Upper lobe of left lung (tissue), 4 donors: Measurements from ENCODE around the gene BABAM2.

Source experiments
- EP300 ChIP-seq, 4 donors: sonication (generic); formaldehyde crosslinking; IDR thresholded peaks; one replicate each; pipeline ENCODE4 v1.5.1; 2017; ENCODE audit warnings: antibody characterized with exemption in 4 of 4, control low read depth in 2 of 4
- POLR2A ChIP-seq, 4 donors: fragments of 450-650 bp; IDR thresholded peaks; one replicate each; pipeline ENCODE4 v1.5.1; 2016 to 2017; ENCODE audit warnings: antibody characterized with exemption in 4 of 4, mild to moderate bottlenecking in 2 of 4
- TF ChIP-seq, protein P1 (sequence below), 6 experiments: fragments of 450-650 bp in 4 of 6; fragments of 200-600 bp in 2 of 6; sonication (generic) in 2 of 6; IDR thresholded peaks; one replicate each; pipeline ENCODE4 v1.5.1; 2016 to 2019; ENCODE audit warnings: antibody characterized with exemption in 6 of 6

DNA sequence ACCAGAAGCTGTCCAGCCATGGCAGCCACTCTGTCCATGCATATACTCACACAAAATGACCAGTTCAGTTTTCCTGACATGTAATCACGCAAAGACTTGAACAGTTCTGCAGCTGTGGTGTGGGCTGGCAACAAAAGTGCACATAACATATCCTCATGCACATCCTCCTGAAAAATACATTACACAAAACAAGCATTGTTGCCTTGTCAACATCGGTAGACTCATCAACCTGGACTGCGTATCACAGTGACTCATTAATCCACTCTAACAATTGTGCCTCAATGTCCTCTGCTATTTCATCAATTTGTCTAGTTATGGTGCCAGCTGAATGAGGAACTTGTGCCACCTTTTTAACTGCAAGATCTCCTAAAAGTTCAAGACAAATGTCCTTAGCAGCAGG is 19.8 kb upstream of the BABAM2 start:
- TF ChIP-seq EP300 (IDR thresholded peaks at IDR 0.05) (no peak), POLR2A (IDR thresholded peaks at IDR 0.05) (no peak)
- TF ChIP-seq, protein P1, sequence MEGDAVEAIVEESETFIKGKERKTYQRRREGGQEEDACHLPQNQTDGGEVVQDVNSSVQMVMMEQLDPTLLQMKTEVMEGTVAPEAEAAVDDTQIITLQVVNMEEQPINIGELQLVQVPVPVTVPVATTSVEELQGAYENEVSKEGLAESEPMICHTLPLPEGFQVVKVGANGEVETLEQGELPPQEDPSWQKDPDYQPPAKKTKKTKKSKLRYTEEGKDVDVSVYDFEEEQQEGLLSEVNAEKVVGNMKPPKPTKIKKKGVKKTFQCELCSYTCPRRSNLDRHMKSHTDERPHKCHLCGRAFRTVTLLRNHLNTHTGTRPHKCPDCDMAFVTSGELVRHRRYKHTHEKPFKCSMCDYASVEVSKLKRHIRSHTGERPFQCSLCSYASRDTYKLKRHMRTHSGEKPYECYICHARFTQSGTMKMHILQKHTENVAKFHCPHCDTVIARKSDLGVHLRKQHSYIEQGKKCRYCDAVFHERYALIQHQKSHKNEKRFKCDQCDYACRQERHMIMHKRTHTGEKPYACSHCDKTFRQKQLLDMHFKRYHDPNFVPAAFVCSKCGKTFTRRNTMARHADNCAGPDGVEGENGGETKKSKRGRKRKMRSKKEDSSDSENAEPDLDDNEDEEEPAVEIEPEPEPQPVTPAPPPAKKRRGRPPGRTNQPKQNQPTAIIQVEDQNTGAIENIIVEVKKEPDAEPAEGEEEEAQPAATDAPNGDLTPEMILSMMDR (IDR thresholded peaks at IDR 0.05) = no peak
